Tibial nerve (tissue), 4 donors: ENCODE data around the gene MYO1A. TPM values are rescaled to one million over a fixed set of nuclear protein-coding genes. Genes with fewer than 3 reads are reported as not detected.
A peak's percentile ranks its signal among the peaks of the same experiment; 100 is the strongest.

ENCODE experiments used
- DNase-seq, 2 donors: peaks; one replicate each; pipeline ENCODE4 v3.0.0-alpha.2; 2019; ENCODE audit warnings: low spot score in 2 of 2
- H3K27ac ChIP-seq, 4 donors: fragments of 200-600 bp; sonication (generic) in 3 of 4; one replicate each; pipeline ENCODE4 v1.5.1; 2017 to 2019; ENCODE audit warnings: mild to moderate bottlenecking in 1 of 4
- H3K27me3 ChIP-seq, 2 donors: fragments of 200-600 bp; sonication (generic) in 1 of 2; one replicate each; pipeline versions ENCODE4 v1.5.1 to v1.6.0; 2017 to 2019
- H3K36me3 ChIP-seq, 3 donors: fragments of 200-600 bp; sonication (generic); one replicate each; pipeline ENCODE4 v1.5.1; 2018 to 2019
- H3K4me1 ChIP-seq, 4 donors: fragments of 200-600 bp; sonication (generic) in 3 of 4; one replicate each; pipeline ENCODE4 v1.5.1; 2017 to 2019
- H3K4me3 ChIP-seq, 4 donors: fragments of 200-600 bp; sonication (generic) in 3 of 4; one replicate each; pipeline ENCODE4 v1.5.1; 2017 to 2019; ENCODE audit warnings: mild to moderate bottlenecking in 1 of 4, moderate library complexity in 1 of 4
- H3K9me3 ChIP-seq, 4 donors: fragments of 200-600 bp; sonication (generic) in 3 of 4; one replicate each; pipeline ENCODE4 v1.5.1; 2017 to 2019
- EP300 ChIP-seq, 2 donors: sonication (generic); formaldehyde crosslinking; IDR thresholded peaks; one replicate each; pipeline ENCODE4 v1.6.1; 2017; ENCODE audit warnings: antibody characterized with exemption in 2 of 2, mild to moderate bottlenecking in 1 of 2
- POLR2A ChIP-seq, 2 donors: fragments of 450-650 bp; IDR thresholded peaks; one replicate each; pipeline ENCODE4 v1.6.1; 2017; ENCODE audit warnings: antibody characterized with exemption in 2 of 2, mild to moderate bottlenecking in 2 of 2, moderate library complexity in 2 of 2
- WGBS, 2 donors: methylation state at CpG; one replicate each; pipeline ENCODE4 v1.1.5; 2018; 5-methylcytosine and 5-hydroxymethylcytosine counted together
- total RNA-seq, 4 donors: library from RNA; depleted of rRNA; stranded (reverse); fragments of >200 nt; gene quantifications; one replicate each; pipeline ENCODE4 v1.1.0, GENCODE V29; 2016
- TF ChIP-seq, protein P1 (sequence below), 5 experiments: fragments of 200-600 bp in 3 of 5; fragments of 450-650 bp in 2 of 5; sonication (generic) in 3 of 5; IDR thresholded peaks; one replicate each; pipeline ENCODE4 v1.5.1; 2016 to 2019; ENCODE audit warnings: antibody characterized with exemption in 5 of 5, mild to moderate bottlenecking in 3 of 5, moderate library complexity in 2 of 5

The MYO1A gene
- total RNA-seq, 4 donors from 2014 or later, result 0.30 to 0.59 TPM; not detected in 2

DNA sequence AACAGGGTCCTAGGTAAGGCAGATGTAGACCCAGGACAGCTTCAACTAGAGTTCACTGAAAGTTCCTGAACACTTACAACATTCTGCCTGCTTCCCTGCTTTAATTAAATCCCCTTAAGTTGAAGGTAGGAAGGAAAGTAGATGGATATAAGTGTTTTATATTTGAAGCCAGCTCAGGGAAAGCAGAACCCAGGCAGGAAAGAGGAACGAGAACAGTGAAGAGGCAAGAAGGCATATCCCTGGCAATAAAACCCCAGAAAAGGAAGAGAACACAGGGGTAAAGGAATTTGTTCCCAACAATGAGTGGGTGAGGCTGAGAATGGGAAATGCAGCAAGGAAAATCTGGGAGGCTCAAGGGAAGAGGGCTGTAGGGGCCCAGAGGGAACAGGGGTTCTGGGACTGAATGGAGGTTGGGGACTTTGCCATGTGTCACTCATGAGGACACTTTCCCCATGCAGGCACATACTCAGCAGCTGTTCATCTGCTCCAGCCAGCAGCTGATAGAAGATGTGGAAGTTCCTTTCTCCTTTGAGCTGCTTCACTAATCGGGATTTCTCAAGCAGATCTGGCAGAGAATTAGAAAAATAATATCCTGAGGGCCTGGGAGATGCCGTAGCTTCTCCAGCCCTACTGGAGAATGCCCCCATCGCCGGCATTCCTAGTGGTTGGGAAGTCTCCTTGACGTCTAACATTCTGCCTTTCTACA lies 3.7 kb downstream of the MYO1A start:
- Histone ChIP-seq H3K4me1 (peaks cover 0 to 9% (median 0%) of the 10 kb centered on the region in 4 donors), H3K4me3 (no peak overlapping the region), H3K27ac (peak overlapping the region in 1 of 4 donors; percentile 24), H3K9me3 (no peaks in the 10 kb centered on the region), H3K27me3 (no peaks in the 10 kb centered on the region), H3K36me3 (no peaks in the 10 kb centered on the region)
- TF ChIP-seq EP300 (IDR thresholded peaks at IDR 0.05) (no peak), POLR2A (IDR thresholded peaks at IDR 0.05) (no peak)
- TF ChIP-seq, protein P1, sequence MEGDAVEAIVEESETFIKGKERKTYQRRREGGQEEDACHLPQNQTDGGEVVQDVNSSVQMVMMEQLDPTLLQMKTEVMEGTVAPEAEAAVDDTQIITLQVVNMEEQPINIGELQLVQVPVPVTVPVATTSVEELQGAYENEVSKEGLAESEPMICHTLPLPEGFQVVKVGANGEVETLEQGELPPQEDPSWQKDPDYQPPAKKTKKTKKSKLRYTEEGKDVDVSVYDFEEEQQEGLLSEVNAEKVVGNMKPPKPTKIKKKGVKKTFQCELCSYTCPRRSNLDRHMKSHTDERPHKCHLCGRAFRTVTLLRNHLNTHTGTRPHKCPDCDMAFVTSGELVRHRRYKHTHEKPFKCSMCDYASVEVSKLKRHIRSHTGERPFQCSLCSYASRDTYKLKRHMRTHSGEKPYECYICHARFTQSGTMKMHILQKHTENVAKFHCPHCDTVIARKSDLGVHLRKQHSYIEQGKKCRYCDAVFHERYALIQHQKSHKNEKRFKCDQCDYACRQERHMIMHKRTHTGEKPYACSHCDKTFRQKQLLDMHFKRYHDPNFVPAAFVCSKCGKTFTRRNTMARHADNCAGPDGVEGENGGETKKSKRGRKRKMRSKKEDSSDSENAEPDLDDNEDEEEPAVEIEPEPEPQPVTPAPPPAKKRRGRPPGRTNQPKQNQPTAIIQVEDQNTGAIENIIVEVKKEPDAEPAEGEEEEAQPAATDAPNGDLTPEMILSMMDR (IDR thresholded peaks at IDR 0.05), result no peak
- DNase-seq, result no peak
- 53 to 59% methylated on average over 6 of the region's 6 CpGs for WGBS, 2 donors

DNA sequence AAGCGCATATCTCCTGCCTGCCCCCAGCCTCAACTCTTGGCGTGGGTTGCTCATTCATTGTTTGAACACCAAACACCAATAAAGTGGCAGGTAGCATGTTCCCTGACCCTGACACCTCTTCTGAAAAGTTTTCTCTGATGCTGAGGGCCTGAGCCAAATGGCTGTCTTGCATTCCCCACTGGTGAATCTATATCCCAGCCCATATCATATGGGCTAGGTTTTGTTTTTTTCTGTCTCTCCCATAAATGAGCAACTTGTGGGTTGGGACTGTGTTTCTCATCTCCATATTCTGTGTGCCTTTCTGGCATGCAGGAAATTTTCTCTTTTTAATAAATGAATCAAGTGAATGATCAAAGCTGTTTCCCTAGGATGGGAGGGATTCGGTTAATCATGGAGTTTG lies 5.0 kb downstream of the MYO1A start:
- no peak overlapping the region for H3K27ac ChIP-seq
- H3K36me3 ChIP-seq, result no peaks in the 10 kb centered on the region
- WGBS, 2 donors, result 85 to 87% methylated on average over 3 of the region's 3 CpGs
- no peak for TF ChIP-seq EP300 (IDR thresholded peaks at IDR 0.05)
- no peak for TF ChIP-seq POLR2A (IDR thresholded peaks at IDR 0.05)
- TF ChIP-seq, protein P1 (IDR thresholded peaks at IDR 0.05), result no peak
- H3K4me1 ChIP-seq, result peaks cover 0 to 9% (median 0%) of the 10 kb centered on the region in 4 donors
- H3K4me3 ChIP-seq, result no peak overlapping the region
- H3K9me3 ChIP-seq, result no peaks in the 10 kb centered on the region
- DNase-seq, result no peak
- H3K27me3 ChIP-seq, result no peaks in the 10 kb centered on the region

DNA sequence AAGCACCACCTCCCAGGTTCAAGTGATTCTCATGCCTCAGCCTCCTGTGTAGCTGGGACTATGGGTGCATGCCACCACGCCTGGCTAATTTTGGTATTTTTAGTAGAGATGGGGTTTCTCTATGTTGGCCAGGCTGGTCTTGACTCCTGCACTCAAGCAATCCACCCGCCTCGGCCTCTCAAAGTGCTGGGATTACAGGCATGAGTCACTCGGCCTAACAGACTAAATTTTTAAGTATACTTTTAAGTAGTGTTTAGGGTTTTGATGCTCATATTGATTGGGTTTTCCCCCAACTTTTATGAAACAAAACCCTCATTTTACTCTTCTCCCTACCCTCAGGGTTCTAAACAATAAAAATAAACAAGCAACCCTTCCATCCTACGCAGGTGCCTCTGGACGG lies 5.5 kb downstream of the MYO1A start:
- no peak for DNase-seq
- WGBS, 2 donors, result 86 to 90% methylated on average over 6 of the region's 6 CpGs
- no peaks in the 10 kb centered on the region for H3K27me3 ChIP-seq
- H3K4me1 ChIP-seq, result peaks cover 0 to 9% (median 0%) of the 10 kb centered on the region in 4 donors
- no peak overlapping the region for H3K4me3 ChIP-seq
- no peaks in the 10 kb centered on the region for H3K9me3 ChIP-seq
- no peaks in the 10 kb centered on the region for H3K36me3 ChIP-seq
- TF ChIP-seq POLR2A (IDR thresholded peaks at IDR 0.05) (no peak), EP300 (IDR thresholded peaks at IDR 0.05) (no peak)
- TF ChIP-seq, protein P1 (IDR thresholded peaks at IDR 0.05), result no peak
- no peak overlapping the region for H3K27ac ChIP-seq

DNA sequence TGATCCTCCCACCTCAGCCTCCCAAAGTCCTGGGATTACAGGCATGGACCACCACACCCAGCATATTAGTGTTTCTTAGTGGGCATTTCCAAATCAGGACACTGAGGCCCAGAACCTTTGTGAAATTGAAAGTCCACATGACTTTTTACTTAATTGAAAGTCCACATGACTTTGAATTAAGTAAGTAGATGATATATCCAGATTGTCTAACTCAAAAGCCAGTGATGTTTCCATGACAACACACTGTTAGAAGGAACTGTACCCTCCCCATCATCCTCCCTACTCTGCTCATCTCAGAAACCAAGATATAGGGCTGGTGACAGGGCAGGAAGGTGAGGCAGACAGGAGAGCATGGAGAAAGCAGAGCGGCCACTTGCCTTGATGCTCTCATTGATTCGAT lies 7.2 kb downstream of the MYO1A start:
- no peaks in the 10 kb centered on the region for H3K9me3 ChIP-seq
- peaks cover 0 to 5% (median 0%) of the 10 kb centered on the region in 4 donors for H3K4me1 ChIP-seq
- no peak for DNase-seq
- 89 to 96% methylated on average over 2 of the region's 2 CpGs for WGBS, 2 donors
- TF ChIP-seq EP300 (IDR thresholded peaks at IDR 0.05), result no peak
- TF ChIP-seq, protein P1 (IDR thresholded peaks at IDR 0.05), result no peak
- TF ChIP-seq POLR2A (IDR thresholded peaks at IDR 0.05), result no peak
- no peak overlapping the region for H3K4me3 ChIP-seq
- H3K27me3 ChIP-seq, result no peaks in the 10 kb centered on the region
- H3K27ac ChIP-seq, result no peak overlapping the region
- H3K36me3 ChIP-seq, result no peaks in the 10 kb centered on the region

DNA sequence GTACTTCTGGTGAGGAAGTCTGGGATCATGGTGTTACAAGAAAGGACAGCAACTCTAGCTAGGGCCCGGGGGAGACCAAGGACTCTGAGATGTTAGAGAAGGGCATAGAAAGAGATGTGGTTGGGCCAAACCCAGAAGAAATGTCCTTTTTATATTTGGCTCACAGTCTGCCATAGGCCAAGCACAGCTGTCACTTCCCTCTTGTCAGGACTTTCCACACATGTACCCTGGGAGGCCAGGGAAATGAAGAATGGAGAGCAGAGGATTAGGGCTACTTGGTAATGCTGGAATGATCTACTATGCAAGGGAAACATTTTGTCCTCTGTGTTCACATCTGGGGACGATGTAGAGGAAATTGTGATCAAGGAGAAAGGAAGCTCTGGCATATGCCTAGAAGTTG lies 9.2 kb downstream of the MYO1A start:
- 72 to 73% methylated on average over 2 of the region's 2 CpGs for whole genome bisulfite sequencing, 2 donors
- TF ChIP-seq POLR2A (IDR thresholded peaks at IDR 0.05), result no peak
- TF ChIP-seq, protein P1 (IDR thresholded peaks at IDR 0.05), result no peak
- no peak for TF ChIP-seq EP300 (IDR thresholded peaks at IDR 0.05)
- Histone ChIP-seq H3K36me3 (no peaks in the 10 kb centered on the region), H3K27ac (no peak overlapping the region), H3K4me3 (no peak overlapping the region), H3K4me1 (no peaks in the 10 kb centered on the region), H3K9me3 (no peaks in the 10 kb centered on the region), H3K27me3 (no peaks in the 10 kb centered on the region)
- DNase-seq, result no peak
